ENCODE results near the gene CHST8. TPM values are rescaled to one million over a fixed set of nuclear protein-coding genes. Genes with fewer than 3 reads are reported as not detected.

CHST8 gene
- total RNA-seq, 2 donors from 2014 or later = 0.43 TPM; not detected in 1

- no peaks in the 10 kb centered on the region for H3K4me1 ChIP-seq
- no peaks in the 10 kb centered on the region for H3K9me3 ChIP-seq
- no peak for DNase-seq (ENCODE audit: low spot score)
- H3K36me3 ChIP-seq = no peaks in the 10 kb centered on the region
- no peak overlapping the region for H3K4me3 ChIP-seq
- no peaks in the 10 kb centered on the region for H3K27me3 ChIP-seq
- H3K27ac ChIP-seq = no peak overlapping the region
- TF ChIP-seq CTCF (IDR thresholded peaks at IDR 0.05) = no peak
Measured at GRCh38 chr19:33697766-33698165, 76.0 kb downstream of the CHST8 start.

- DNase-seq (ENCODE audit: low spot score) = no peak
- no peaks in the 10 kb centered on the region for H3K4me1 ChIP-seq
- H3K4me3 ChIP-seq = no peak overlapping the region
- no peaks in the 10 kb centered on the region for H3K36me3 ChIP-seq
- H3K9me3 ChIP-seq = no peaks in the 10 kb centered on the region
- H3K27me3 ChIP-seq = no peaks in the 10 kb centered on the region
- no peak overlapping the region for H3K27ac ChIP-seq
- TF ChIP-seq CTCF (IDR thresholded peaks at IDR 0.05) = no peak
Measured at GRCh38 chr19:33698576-33699435, 77.1 kb downstream of the CHST8 start.

GRCh38 chr19:33699754-33700407, 78.1 kb downstream of the CHST8 start:
- no peak for TF ChIP-seq CTCF (IDR thresholded peaks at IDR 0.05)
- no peak overlapping the region for H3K27ac ChIP-seq
- no peaks in the 10 kb centered on the region for H3K9me3 ChIP-seq
- H3K4me3 ChIP-seq = no peak overlapping the region
- no peaks in the 10 kb centered on the region for H3K4me1 ChIP-seq
- H3K27me3 ChIP-seq = no peaks in the 10 kb centered on the region
- H3K36me3 ChIP-seq = no peaks in the 10 kb centered on the region
- DNase-seq (ENCODE audit: low spot score) = no peak

GRCh38 chr19:33700408-33701013, 78.8 kb downstream of the CHST8 start:
- no peak for DNase-seq (ENCODE audit: low spot score)
- H3K9me3 ChIP-seq = no peaks in the 10 kb centered on the region
- no peak overlapping the region for H3K27ac ChIP-seq
- H3K4me3 ChIP-seq = no peak overlapping the region
- no peaks in the 10 kb centered on the region for H3K36me3 ChIP-seq
- no peaks in the 10 kb centered on the region for H3K4me1 ChIP-seq
- no peaks in the 10 kb centered on the region for H3K27me3 ChIP-seq
- no peak for TF ChIP-seq CTCF (IDR thresholded peaks at IDR 0.05)

- no peaks in the 10 kb centered on the region for H3K36me3 ChIP-seq
- H3K27ac ChIP-seq = no peak overlapping the region
- no peaks in the 10 kb centered on the region for H3K4me1 ChIP-seq
- no peak overlapping the region for H3K4me3 ChIP-seq
- no peaks in the 10 kb centered on the region for H3K27me3 ChIP-seq
- TF ChIP-seq CTCF (IDR thresholded peaks at IDR 0.05) = no peak
- H3K9me3 ChIP-seq = no peaks in the 10 kb centered on the region
- DNase-seq (ENCODE audit: low spot score) = no peak
Measured at GRCh38 chr19:33701565-33701964, 79.8 kb downstream of the CHST8 start.
